ENCODE results near the gene TRMT10A. TPM values are rescaled to one million over a fixed set of nuclear protein-coding genes. Genes with fewer than 3 reads are reported as not detected.

The TRMT10A gene
- total and polyA plus RNA-seq, 9 donors = 2.5 to 5.3 (median 3.1) TPM

DNA sequence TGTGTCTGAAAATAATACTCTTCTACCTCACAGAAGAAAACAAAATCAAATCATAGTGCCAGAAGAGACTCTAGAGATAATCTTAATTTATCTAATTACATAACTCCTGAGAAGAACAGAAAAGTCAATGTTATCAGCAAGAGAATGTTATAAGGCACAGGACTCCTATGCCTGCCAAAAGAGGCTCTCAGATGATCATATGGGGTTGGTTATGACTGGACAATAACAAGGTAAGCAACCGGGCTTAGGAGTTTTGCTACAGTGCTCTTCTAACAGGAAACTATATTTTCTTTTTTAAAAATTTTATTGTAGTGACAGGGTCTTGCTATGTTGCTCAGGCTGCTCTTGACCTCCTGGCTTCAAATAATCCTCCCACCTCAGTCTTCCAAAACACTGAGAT is 56.5 kb downstream of the TRMT10A start:
- H3K27me3 ChIP-seq = no peaks in the 10 kb centered on the region
- H3K9me3 ChIP-seq = no peaks in the 10 kb centered on the region
- no peak for DNase-seq
- no peak overlapping the region for H3K4me3 ChIP-seq
- no peaks in the 10 kb centered on the region for H3K4me1 ChIP-seq (ENCODE audit: insufficient read depth)
- TF ChIP-seq CTCF (IDR thresholded peaks at IDR 0.05) = no peak
- no peak for TF ChIP-seq POLR2A (IDR thresholded peaks at IDR 0.05)
- no peak for TF ChIP-seq EP300 (IDR thresholded peaks at IDR 0.05)
- H3K27ac ChIP-seq = no peak overlapping the region
- no peaks in the 10 kb centered on the region for H3K36me3 ChIP-seq
- intact Hi-C loops (cut with DNase I) = no loop called here
- WGBS, 3 donors = 50 to 82% (median 60%) methylated on average over 1 of the region's 1 CpG

DNA sequence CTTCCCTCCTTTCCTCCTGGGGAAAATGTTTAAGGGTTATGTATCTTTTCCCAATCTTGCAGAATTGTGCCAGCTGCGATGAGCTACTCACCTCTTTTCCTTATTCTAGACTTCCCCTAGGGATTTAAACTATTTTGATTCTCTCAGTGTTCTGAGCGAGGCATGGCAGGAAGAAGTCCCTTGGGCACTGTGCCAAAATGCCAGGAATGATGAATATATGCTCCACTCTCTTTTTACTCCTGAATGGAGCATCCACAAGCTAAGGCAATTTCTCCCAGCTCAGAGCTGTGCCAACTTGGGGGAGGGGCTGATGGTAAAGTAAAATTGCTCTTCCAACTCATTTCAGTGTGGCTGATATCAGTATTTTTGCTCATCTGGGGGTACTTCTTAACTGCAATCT is 57.1 kb downstream of the TRMT10A start:
- TF ChIP-seq EP300 (IDR thresholded peaks at IDR 0.05) (no peak), CTCF (IDR thresholded peaks at IDR 0.05) (no peak), POLR2A (IDR thresholded peaks at IDR 0.05) (no peak)

DNA sequence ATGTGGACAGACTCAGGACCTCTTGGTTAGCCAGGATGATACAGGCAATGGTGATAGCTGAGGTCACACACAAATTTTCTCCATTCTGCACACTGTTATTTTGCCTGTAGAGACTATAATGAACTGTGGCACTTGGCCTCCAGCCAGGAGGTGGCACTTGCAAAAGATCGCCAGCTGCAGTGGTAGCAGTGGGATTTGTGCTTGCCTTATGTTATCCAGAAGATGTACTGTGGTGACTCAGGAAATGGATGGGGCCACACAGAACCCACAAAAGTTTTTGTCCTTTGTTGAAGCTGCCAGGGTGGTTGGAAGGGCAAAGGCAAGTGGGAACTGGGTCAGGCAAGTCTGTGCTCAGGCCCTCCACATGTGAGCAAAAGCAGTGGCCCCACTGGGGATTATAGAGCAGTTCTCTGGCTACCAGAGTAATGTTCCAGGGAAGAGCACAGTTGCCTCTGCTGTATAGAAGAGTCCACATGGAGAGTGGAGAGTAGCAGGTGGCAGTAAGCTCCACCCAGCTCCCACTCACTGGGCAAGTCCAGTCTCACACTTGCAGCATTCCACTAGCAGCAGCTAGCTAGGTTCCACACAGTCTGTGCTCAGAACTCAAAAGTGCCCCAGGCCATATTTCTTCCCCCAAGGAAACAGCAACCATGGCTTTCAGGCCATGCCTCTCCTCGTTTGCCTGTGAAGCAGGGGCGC is 58.9 kb downstream of the TRMT10A start:
- TF ChIP-seq POLR2A (IDR thresholded peaks at IDR 0.05) = no peak
- TF ChIP-seq CTCF (IDR thresholded peaks at IDR 0.05) = no peak
- TF ChIP-seq EP300 (IDR thresholded peaks at IDR 0.05) = no peak
- H3K9me3 ChIP-seq = no peaks in the 10 kb centered on the region
- WGBS, 3 donors = 82 to 83% (median 83%) methylated on average over 3 of the region's 3 CpGs
- no peaks in the 10 kb centered on the region for H3K36me3 ChIP-seq
- no peaks in the 10 kb centered on the region for H3K4me1 ChIP-seq (ENCODE audit: insufficient read depth)
- intact Hi-C loops (cut with DNase I) = no loop called here
- no peak for DNase-seq
- H3K27me3 ChIP-seq = no peaks in the 10 kb centered on the region
- no peak overlapping the region for H3K27ac ChIP-seq
- no peak overlapping the region for H3K4me3 ChIP-seq

More for the DNA sequence above, 57.1 kb downstream of the TRMT10A start:
- intact Hi-C loops (cut with DNase I) = no loop called here
- H3K27ac ChIP-seq = no peak overlapping the region
- no peaks in the 10 kb centered on the region for H3K4me1 ChIP-seq (ENCODE audit: insufficient read depth)
- no peaks in the 10 kb centered on the region for H3K36me3 ChIP-seq
- no peaks in the 10 kb centered on the region for H3K27me3 ChIP-seq
- H3K9me3 ChIP-seq = no peaks in the 10 kb centered on the region
- 47 to 69% (median 68%) methylated on average over 2 of the region's 2 CpGs for WGBS, 3 donors
- DNase-seq = no peak
- H3K4me3 ChIP-seq = no peak overlapping the region

Other genes with a start within 250 kb of the TRMT10A start
- 100 to 1,000 TPM in 6 of 7 donors, 10 to 100 TPM in 1; 67.5 to 415 (median 184) TPM for gene ADH1B, start 242.6 kb downstream of the TRMT10A start, total RNA-seq
- gene ADH1B, start 242.6 kb downstream of the TRMT10A start, polyA plus RNA-seq = 100 to 1,000 TPM; 201 to 254 TPM
- 10 to 100 TPM in 1 of 7 donors, 1 to 10 TPM in 6; 1.5 to 21.6 (median 7.0) TPM for gene ADH1C, start 211.3 kb downstream of the TRMT10A start, total RNA-seq
- 1 to 10 TPM; 4.9 to 8.6 TPM for gene ADH1C, start 211.3 kb downstream of the TRMT10A start, polyA plus RNA-seq
- not detected for gene ADH7, start 128.7 kb downstream of the TRMT10A start, total RNA-seq
- gene ADH7, start 128.7 kb downstream of the TRMT10A start, polyA plus RNA-seq = not detected
- not detected for gene C4orf17, start 53.0 kb downstream of the TRMT10A start, total RNA-seq
- not detected for gene C4orf17, start 53.0 kb downstream of the TRMT10A start, polyA plus RNA-seq
- 1 to 10 TPM in 6 of 7 donors, under 1 TPM in 1; 0.67 to 4.8 (median 1.9) TPM for gene MTTP, start 10.8 kb upstream of the TRMT10A start, total RNA-seq
- 1 to 10 TPM; 2.6 to 2.7 TPM for gene MTTP, start 10.8 kb upstream of the TRMT10A start, polyA plus RNA-seq
- under 1 TPM in 6 of 7 donors, not detected in 1; 0.05 to 0.15 (median 0.12) TPM for gene C4orf54, start 93.8 kb upstream of the TRMT10A start, total RNA-seq
- under 1 TPM in 1 of 2 donors, not detected in 1; 0.06 TPM for gene C4orf54, start 93.8 kb upstream of the TRMT10A start, polyA plus RNA-seq